ENCODE data around the gene JPH2.

JPH2 gene

DNA sequence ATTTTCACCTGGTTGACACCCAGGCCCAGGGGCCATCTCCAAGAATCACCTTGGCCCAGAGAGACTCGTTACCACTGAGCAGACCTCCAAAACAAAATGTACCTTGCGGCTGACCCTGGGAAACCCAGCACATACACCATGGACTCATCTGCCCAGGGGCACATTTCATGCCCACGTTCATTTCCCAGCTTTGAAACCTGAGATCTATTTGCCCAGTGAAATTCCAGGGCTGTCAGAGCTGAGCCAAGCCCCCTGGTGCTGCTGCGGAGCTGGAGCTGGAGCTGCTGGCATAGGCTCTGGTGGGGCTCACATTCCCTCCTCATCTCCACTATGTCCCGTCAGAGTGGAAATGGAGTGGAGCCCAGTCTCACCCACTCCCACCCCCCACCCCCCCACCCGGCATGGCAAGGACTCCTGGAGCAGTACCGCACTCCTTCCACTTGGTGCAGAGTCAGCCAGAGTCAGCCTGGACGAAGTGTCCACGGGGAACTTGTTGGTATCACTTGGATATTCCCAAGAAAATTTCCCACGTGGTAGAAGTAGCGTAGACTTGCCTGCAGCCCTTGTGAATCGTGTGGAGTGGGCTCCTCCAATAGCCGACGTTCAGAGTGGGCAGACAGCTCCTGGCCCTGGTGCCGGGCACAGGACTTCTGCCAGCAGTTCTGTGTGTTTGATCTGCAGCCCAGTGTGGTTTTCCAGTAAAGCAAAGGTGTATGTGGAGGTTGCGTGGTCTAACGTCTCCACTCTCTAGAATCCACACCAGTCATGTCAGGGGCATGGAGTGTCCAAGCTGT is 41.7 kb upstream of the JPH2 start:
- no peak for TF ChIP-seq CTCF (IDR thresholded peaks at IDR 0.05; ENCODE audit: insufficient read depth, low read depth, low read length, missing control alignments)
- H3K4me3 ChIP-seq (ENCODE audit: low read depth, low read length) = no peak overlapping the region
- no peak for DNase-seq (ENCODE audit: low read depth)

- DNase-seq (ENCODE audit: low read depth) = no peak
- H3K4me3 ChIP-seq (ENCODE audit: low read depth, low read length) = no peak overlapping the region
- no peak for TF ChIP-seq CTCF (IDR thresholded peaks at IDR 0.05; ENCODE audit: insufficient read depth, low read depth, low read length, missing control alignments)
Measured at GRCh38 chr20:44224637-44225036, 37.6 kb upstream of the JPH2 start.

DNA sequence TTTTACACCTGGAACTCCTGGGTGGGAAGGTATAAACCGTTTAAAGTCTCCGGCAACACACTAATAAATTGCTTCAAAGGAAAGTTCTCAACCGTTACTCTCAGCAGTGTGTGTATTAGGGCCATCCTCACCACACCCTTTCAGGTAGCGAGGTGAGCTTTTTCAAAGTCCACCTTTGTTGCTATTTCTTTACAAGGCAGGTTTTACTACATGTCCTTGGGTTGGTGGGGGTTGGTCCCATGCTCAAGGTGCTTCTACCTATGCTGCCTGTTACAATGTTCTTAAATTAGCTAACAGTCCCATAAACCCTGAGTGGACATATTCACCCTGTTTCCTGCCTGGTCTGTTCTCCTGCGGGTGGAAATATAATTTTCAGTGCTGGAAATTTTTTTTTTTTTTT is 36.7 kb upstream of the JPH2 start:
- no peak for TF ChIP-seq CTCF (IDR thresholded peaks at IDR 0.05; ENCODE audit: insufficient read depth, low read depth, low read length, missing control alignments)
- DNase-seq (ENCODE audit: low read depth) = no peak
- H3K4me3 ChIP-seq (ENCODE audit: low read depth, low read length) = no peak overlapping the region

DNA sequence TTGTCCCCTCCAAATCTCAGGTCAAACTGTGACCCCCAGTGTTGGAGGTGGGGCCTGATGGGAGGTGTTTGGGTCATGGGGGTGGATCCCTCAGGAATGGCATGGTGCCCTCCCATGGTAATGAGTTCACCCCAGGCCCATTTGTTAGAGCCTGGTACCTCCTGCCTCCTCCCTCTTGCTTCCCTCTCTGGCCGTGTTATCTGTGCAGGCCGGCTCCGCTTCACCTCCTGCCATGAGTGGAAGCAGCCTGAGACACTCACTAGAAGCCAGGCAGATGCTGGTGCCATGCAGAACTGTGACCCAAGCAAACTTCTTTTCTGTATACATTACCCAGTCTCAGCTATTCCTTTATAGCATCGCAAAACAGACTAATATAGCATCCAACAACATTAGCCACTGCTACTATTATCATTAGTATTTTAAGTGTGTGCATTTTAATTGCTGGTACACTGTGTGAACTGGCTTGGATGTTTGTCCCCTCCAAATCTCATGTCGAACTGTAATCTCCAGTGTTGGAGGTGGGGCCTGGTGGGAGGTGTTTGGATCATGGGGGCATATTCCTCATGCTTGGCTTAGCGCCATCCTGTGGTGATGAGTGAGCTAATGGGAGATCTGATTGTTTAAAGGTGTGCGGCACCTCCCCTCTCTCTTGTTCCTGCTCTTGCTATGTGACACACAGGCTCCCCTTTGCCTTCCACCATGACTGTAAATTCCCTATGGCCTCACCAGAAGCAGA is 35.8 kb upstream of the JPH2 start:
- no peak overlapping the region for H3K4me3 ChIP-seq (ENCODE audit: low read depth, low read length)
- no peak for DNase-seq (ENCODE audit: low read depth)
- TF ChIP-seq CTCF (IDR thresholded peaks at IDR 0.05; ENCODE audit: insufficient read depth, low read depth, low read length, missing control alignments) = no peak

DNA sequence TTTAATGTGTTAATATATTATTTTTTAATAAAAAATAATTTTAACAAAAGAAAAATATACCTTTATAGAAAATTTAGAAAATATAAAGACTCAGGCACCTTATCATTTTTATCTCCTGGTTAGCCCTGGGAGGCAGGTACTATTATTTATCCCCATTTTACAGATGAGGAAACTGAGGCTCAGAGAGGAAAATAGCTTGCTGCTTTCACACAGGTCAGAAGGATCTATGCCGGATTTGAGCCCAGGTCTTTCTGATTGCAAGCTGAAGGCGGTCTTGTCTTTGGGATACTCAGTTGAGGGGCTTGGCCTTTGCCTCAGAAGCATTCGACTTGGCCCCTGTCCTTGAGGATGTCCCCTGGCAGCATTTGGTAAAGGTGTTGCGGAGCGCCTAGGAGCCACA is 35.0 kb upstream of the JPH2 start:
- no peak overlapping the region for H3K4me3 ChIP-seq (ENCODE audit: low read depth, low read length)
- no peak for TF ChIP-seq CTCF (IDR thresholded peaks at IDR 0.05; ENCODE audit: insufficient read depth, low read depth, low read length, missing control alignments)
- DNase-seq (ENCODE audit: low read depth) = no peak

DNA sequence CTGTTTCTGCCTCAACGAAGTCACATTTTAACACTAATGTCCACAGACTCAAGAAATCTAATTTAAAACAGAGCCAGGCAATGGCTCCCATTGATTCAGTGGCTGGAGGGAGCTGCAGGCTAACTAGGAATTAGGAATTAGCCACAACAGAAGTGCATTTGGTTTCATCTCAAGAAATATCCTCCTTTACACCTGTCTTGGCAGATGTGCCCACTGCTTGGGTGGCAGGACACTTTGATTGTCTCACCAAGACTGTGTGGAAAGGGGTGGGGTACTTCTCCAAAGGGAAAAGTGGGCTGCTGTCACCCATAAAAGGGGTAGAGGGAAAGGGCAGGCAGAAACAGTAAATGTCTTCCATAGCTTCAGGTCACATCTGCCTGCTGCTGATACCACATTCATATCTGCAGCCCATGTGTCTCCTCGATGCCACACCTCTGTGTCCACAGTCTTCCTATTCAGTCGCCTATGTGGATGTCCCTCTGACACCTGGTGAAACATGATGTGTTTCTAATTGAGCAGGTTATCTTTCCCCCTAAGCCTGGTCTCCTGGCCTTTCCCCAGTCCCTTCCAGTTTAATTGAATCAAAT is 34.5 kb upstream of the JPH2 start:
- DNase-seq (ENCODE audit: low read depth) = no peak
- H3K4me3 ChIP-seq (ENCODE audit: low read depth, low read length) = no peak overlapping the region
- TF ChIP-seq CTCF (IDR thresholded peaks at IDR 0.05; ENCODE audit: insufficient read depth, low read depth, low read length, missing control alignments) = no peak
